ENCODE results near the gene SERPINE2.

DNA sequence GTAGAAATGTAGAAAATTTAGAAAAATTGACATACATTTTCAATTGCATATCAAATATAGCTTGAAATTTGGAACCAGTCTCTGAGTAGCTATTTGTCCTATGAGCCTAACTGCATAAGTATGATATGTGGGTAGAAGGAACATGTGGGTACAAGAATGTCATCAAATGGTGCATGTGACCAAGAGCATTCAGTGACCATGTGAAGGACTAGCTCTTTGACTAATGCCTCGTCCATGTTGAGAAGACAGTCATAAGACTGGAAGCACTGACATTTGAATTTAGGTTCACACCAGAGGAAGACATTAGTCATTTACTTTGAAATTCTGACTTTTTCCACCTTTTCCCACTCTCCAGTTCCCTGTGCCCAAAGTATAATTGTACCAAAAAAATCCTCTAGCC, 69.2 kb downstream of the SERPINE2 start:
- TF ChIP-seq, protein P1, sequence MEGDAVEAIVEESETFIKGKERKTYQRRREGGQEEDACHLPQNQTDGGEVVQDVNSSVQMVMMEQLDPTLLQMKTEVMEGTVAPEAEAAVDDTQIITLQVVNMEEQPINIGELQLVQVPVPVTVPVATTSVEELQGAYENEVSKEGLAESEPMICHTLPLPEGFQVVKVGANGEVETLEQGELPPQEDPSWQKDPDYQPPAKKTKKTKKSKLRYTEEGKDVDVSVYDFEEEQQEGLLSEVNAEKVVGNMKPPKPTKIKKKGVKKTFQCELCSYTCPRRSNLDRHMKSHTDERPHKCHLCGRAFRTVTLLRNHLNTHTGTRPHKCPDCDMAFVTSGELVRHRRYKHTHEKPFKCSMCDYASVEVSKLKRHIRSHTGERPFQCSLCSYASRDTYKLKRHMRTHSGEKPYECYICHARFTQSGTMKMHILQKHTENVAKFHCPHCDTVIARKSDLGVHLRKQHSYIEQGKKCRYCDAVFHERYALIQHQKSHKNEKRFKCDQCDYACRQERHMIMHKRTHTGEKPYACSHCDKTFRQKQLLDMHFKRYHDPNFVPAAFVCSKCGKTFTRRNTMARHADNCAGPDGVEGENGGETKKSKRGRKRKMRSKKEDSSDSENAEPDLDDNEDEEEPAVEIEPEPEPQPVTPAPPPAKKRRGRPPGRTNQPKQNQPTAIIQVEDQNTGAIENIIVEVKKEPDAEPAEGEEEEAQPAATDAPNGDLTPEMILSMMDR (IDR thresholded peaks at IDR 0.05): no peak
- TF ChIP-seq POLR2AphosphoS5 (IDR thresholded peaks at IDR 0.05): no peak
- TF ChIP-seq POLR2A (IDR thresholded peaks at IDR 0.05): no peak
